Keratinocyte (primary cell): ENCODE results near the gene SDR9C7.

Experiments
- EZH2 ChIP-seq: IDR thresholded peaks from one replicate; pipeline ENCODE4 v1.6.1; 2012; ENCODE audit warnings: inconsistent platforms, mild to moderate bottlenecking, low read length, moderate library complexity
- TF ChIP-seq, protein P1 (sequence below), 3 experiments: IDR thresholded peaks in 1 of 3; conservative IDR thresholded peaks in 1 of 3; optimal IDR thresholded peaks in 1 of 3; 2 replicates in 2 of 3; 3 replicates in 1 of 3; pipeline versions ENCODE3 to v1.5.1; 2011; ENCODE audit warnings: low read length in 3 of 3, mild to moderate bottlenecking in 3 of 3, moderate library complexity in 2 of 3, control low read depth in 1 of 3, inconsistent platforms in 1 of 3; ENCODE audit not compliant: insufficient read depth in 2 of 3; ENCODE audit errors: extremely low read depth in 1 of 3

- no peak for TF ChIP-seq EZH2
- TF ChIP-seq, protein P1, sequence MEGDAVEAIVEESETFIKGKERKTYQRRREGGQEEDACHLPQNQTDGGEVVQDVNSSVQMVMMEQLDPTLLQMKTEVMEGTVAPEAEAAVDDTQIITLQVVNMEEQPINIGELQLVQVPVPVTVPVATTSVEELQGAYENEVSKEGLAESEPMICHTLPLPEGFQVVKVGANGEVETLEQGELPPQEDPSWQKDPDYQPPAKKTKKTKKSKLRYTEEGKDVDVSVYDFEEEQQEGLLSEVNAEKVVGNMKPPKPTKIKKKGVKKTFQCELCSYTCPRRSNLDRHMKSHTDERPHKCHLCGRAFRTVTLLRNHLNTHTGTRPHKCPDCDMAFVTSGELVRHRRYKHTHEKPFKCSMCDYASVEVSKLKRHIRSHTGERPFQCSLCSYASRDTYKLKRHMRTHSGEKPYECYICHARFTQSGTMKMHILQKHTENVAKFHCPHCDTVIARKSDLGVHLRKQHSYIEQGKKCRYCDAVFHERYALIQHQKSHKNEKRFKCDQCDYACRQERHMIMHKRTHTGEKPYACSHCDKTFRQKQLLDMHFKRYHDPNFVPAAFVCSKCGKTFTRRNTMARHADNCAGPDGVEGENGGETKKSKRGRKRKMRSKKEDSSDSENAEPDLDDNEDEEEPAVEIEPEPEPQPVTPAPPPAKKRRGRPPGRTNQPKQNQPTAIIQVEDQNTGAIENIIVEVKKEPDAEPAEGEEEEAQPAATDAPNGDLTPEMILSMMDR (optimal IDR thresholded peaks at IDR 0.05 in 1 of 3, IDR thresholded peaks at IDR 0.05 in 1 of 3, conservative IDR thresholded peaks at IDR 0.05 in 1 of 3; ENCODE audit: extremely low read depth in 1 of 3, insufficient read depth in 2 of 3, low read length in 3 of 3), result no peak
These were observed 19.5 kb downstream of the SDR9C7 start for GRCh38 chr12:56914724-56915123.
